ENCODE measurements around the gene SDHC. TPM values are rescaled to one million over a fixed set of nuclear protein-coding genes. Genes with fewer than 3 reads are reported as not detected.
"Not testable (repeated sequence)": the region's sequence is repeated elsewhere in the genome, so short reads cannot be mapped to it uniquely, and the experiment has no call there.

Gene SDHC
- total and polyA plus RNA-seq, 2 donors: 29.4 to 160 TPM

GRCh38 chr1:161299347-161299746, 14.8 kb upstream of the SDHC start:
- WGBS: 59% methylated on average over 9 of the region's 9 CpGs
- Histone ChIP-seq H3K4me3 (ENCODE audit: low read depth, low read length) (no peak overlapping the region), H3K27ac (ENCODE audit: low read depth) (no peak overlapping the region), H3K4me1 (ENCODE audit: insufficient read depth) (no peaks in the 10 kb centered on the region), H3K36me3 (ENCODE audit: insufficient read depth) (no peaks in the 10 kb centered on the region)
- DNase-seq (ENCODE audit: extremely low spot score): no peak

- no peak overlapping the region for H3K4me3 ChIP-seq (ENCODE audit: low read depth, low read length)
- no peak overlapping the region for H3K27ac ChIP-seq (ENCODE audit: low read depth)
- no peaks in the 10 kb centered on the region for H3K36me3 ChIP-seq (ENCODE audit: insufficient read depth)
- H3K4me1 ChIP-seq (ENCODE audit: insufficient read depth): peaks cover 2% of the 10 kb centered on the region
- no peak for DNase-seq (ENCODE audit: extremely low spot score)
- 93% methylated on average over 4 of the region's 4 CpGs for WGBS
Measured at GRCh38 chr1:161300478-161300877, 13.7 kb upstream of the SDHC start.

GRCh38 chr1:161304927-161305866, 9.0 kb upstream of the SDHC start:
- H3K27ac ChIP-seq (ENCODE audit: low read depth): no peak overlapping the region
- peak overlapping the region; percentile 64 for H3K4me3 ChIP-seq (ENCODE audit: low read depth, low read length)
- 17% methylated on average over 17 of the region's 17 CpGs for WGBS

GRCh38 chr1:161305867-161306519, 8.2 kb upstream of the SDHC start:
- Histone ChIP-seq H3K4me1 (ENCODE audit: insufficient read depth) (peaks cover 2% of the 10 kb centered on the region), H3K27ac (ENCODE audit: low read depth) (no peak overlapping the region), H3K4me3 (ENCODE audit: low read depth, low read length) (peak overlapping the region; percentile 64), H3K36me3 (ENCODE audit: insufficient read depth) (no peaks in the 10 kb centered on the region)
- peak; percentile 52 for DNase-seq (ENCODE audit: extremely low spot score)
- 2% methylated on average over 31 of the region's 31 CpGs for WGBS

More at GRCh38 chr1:161304927-161305866, 9.0 kb upstream of the SDHC start:
- peaks cover 2% of the 10 kb centered on the region for H3K4me1 ChIP-seq (ENCODE audit: insufficient read depth)
- no peak for DNase-seq (ENCODE audit: extremely low spot score)
- H3K36me3 ChIP-seq (ENCODE audit: insufficient read depth): no peaks in the 10 kb centered on the region

GRCh38 chr1:161307230-161307768, 6.9 kb upstream of the SDHC start:
- 86% methylated on average over 7 of the region's 7 CpGs for WGBS
- H3K4me1 ChIP-seq (ENCODE audit: insufficient read depth): peaks cover 2% of the 10 kb centered on the region
- H3K36me3 ChIP-seq (ENCODE audit: insufficient read depth): no peaks in the 10 kb centered on the region
- no peak overlapping the region for H3K4me3 ChIP-seq (ENCODE audit: low read depth, low read length)
- no peak overlapping the region for H3K27ac ChIP-seq (ENCODE audit: low read depth)
- no peak for DNase-seq (ENCODE audit: extremely low spot score)

GRCh38 chr1:161307892-161308638, 6.1 kb upstream of the SDHC start:
- Histone ChIP-seq H3K4me3 (ENCODE audit: low read depth, low read length) (no peak overlapping the region), H3K4me1 (ENCODE audit: insufficient read depth) (peaks cover 2% of the 10 kb centered on the region), H3K36me3 (ENCODE audit: insufficient read depth) (no peaks in the 10 kb centered on the region), H3K27ac (ENCODE audit: low read depth) (no peak overlapping the region)
- DNase-seq (ENCODE audit: extremely low spot score): no peak
- WGBS: 49% methylated on average over 2 of the region's 2 CpGs

GRCh38 chr1:161309868-161310267, 4.3 kb upstream of the SDHC start, which contains the start of gene MPZ:
TSS of gene MPZ (minus strand) at chr1:161309968. CDS start at chr1:161309905, 63 bp downstream.
- DNase-seq (ENCODE audit: extremely low spot score): no peak
- H3K4me1 ChIP-seq (ENCODE audit: insufficient read depth): peaks cover under 1% of the 10 kb centered on the region
- no peaks in the 10 kb centered on the region for H3K36me3 ChIP-seq (ENCODE audit: insufficient read depth)
- 52% methylated on average over 2 of the region's 2 CpGs for WGBS
- no peak within 1 kb of the TSS for H3K4me3 ChIP-seq (ENCODE audit: low read depth, low read length)
- H3K27ac ChIP-seq (ENCODE audit: low read depth): no peak within 1 kb of the TSS

- Histone ChIP-seq H3K36me3 (ENCODE audit: insufficient read depth) (no peaks in the 10 kb centered on the region), H3K4me1 (ENCODE audit: insufficient read depth) (no peaks in the 10 kb centered on the region), H3K4me3 (ENCODE audit: low read depth, low read length) (no peak overlapping the region), H3K27ac (ENCODE audit: low read depth) (no peak overlapping the region)
- no peak for DNase-seq (ENCODE audit: extremely low spot score)
- WGBS: 90% methylated on average over 4 of the region's 4 CpGs
Measured at GRCh38 chr1:161311595-161312181, 2.5 kb upstream of the SDHC start.

- DNase-seq (ENCODE audit: extremely low spot score): no peak
Measured at GRCh38 chr1:161313554-161314200, 504 bp upstream of the SDHC start.

GRCh38 chr1:161315841-161316674, 1.9 kb downstream of the SDHC start:
- H3K4me1 ChIP-seq (ENCODE audit: insufficient read depth); H3K36me3 ChIP-seq (ENCODE audit: insufficient read depth); DNase-seq (ENCODE audit: extremely low spot score); H3K27ac ChIP-seq (ENCODE audit: low read depth); H3K4me3 ChIP-seq (ENCODE audit: low read depth, low read length): not testable (repeated sequence)
- WGBS: 70% methylated on average over 17 of the region's 17 CpGs

More at GRCh38 chr1:161313554-161314200, 504 bp upstream of the SDHC start:
- Histone ChIP-seq H3K4me1 (ENCODE audit: insufficient read depth) (no peaks in the 10 kb centered on the region), H3K4me3 (ENCODE audit: low read depth, low read length) (peak overlapping the region; percentile 73), H3K27ac (ENCODE audit: low read depth) (peak overlapping the region; percentile 85), H3K36me3 (ENCODE audit: insufficient read depth) (no peaks in the 10 kb centered on the region)
- WGBS: 37% methylated on average over 28 of the region's 28 CpGs

GRCh38 chr1:161324020-161324419, 9.8 kb downstream of the SDHC start:
- H3K4me1 ChIP-seq (ENCODE audit: insufficient read depth): no peaks in the 10 kb centered on the region
- no peak overlapping the region for H3K4me3 ChIP-seq (ENCODE audit: low read depth, low read length)
- peaks cover 2% of the 10 kb centered on the region for H3K36me3 ChIP-seq (ENCODE audit: insufficient read depth)
- no peak for DNase-seq (ENCODE audit: extremely low spot score)
- H3K27ac ChIP-seq (ENCODE audit: low read depth): no peak overlapping the region
- 75% methylated on average over 4 of the region's 4 CpGs for WGBS

- Histone ChIP-seq H3K4me1 (ENCODE audit: insufficient read depth) (no peaks in the 10 kb centered on the region), H3K27ac (ENCODE audit: low read depth) (no peak overlapping the region), H3K4me3 (ENCODE audit: low read depth, low read length) (no peak overlapping the region), H3K36me3 (ENCODE audit: insufficient read depth) (peaks cover 2% of the 10 kb centered on the region)
- no peak for DNase-seq (ENCODE audit: extremely low spot score)
- 93% methylated on average over 4 of the region's 4 CpGs for WGBS
Measured at GRCh38 chr1:161330346-161330745, 16.2 kb downstream of the SDHC start.

Data from urinary bladder (tissue), 4 donors.